ENCODE measurements around the gene PCBP2.

GRCh38 chr12:53441040-53441833, 10.7 kb upstream of the PCBP2 start, which contains the start of gene PRR13:
- TF ChIP-seq POLR2A (IDR thresholded peaks at IDR 0.05) (peak; percentile 97 to 98), CTCF (IDR thresholded peaks at IDR 0.05) (no peak), POLR2AphosphoS5 (IDR thresholded peaks at IDR 0.05) (peak; percentile 97 to 99 (median 98)), EP300 (IDR thresholded peaks at IDR 0.05) (no peak)
